ENCODE measurements around the gene FBRSL1. TPM values are rescaled to one million over a fixed set of nuclear protein-coding genes. Genes with fewer than 3 reads are reported as not detected.

FBRSL1 gene
- total RNA-seq, 1 experiment from 2014 or later, result 124 TPM

- ChIA-PET RAD21 (ENCODE audit: low non-redundant PET in 1 of 2, low total read pairs in 2 of 2, uncharacterized antibody in 2 of 2, unreplicated experiment in 2 of 2) (no interaction called here), CTCF (no interaction called here), POLR2A (no interaction called here)
- Histone ChIP-seq H3K27ac (ENCODE audit: low read depth, low read length) (no peak overlapping the region), H3K9me2 (ENCODE audit: insufficient read depth) (no peaks in the 10 kb centered on the region), H3K9ac (ENCODE audit: low read length) (no peak overlapping the region), H3K4me2 (ENCODE audit: low read length) (no peak overlapping the region), H2AFZ (ENCODE audit: low read depth, low read length, poor library complexity, severe bottlenecking) (no peak overlapping the region), H4K20me1 (ENCODE audit: insufficient read depth) (no peaks in the 10 kb centered on the region), H3K79me2 (ENCODE audit: insufficient read depth, low read length) (no peaks in the 10 kb centered on the region), H3K36me3 (ENCODE audit: control insufficient read depth in 1 of 2, insufficient read depth in 2 of 2, low read length in 2 of 2) (no peaks in the 10 kb centered on the region), H3K4me3 (replicated peaks in 1 of 2; ENCODE audit: low read depth in 1 of 2, low read length in 2 of 2) (no peak overlapping the region), H3K27me3 (ENCODE audit: insufficient read depth, low read length) (no peaks in the 10 kb centered on the region), H3K4me1 (ENCODE audit: control insufficient read depth in 1 of 2, insufficient read depth in 2 of 2, low read length in 2 of 2) (no peaks in the 10 kb centered on the region), H3K9me3 (ENCODE audit: control insufficient read depth in 1 of 2, insufficient read depth in 1 of 2, low read depth in 1 of 2, low read length in 2 of 2) (peaks cover 6 to 13% of the 10 kb centered on the region in 2 experiments; a peak in 2 of 4 replicates)
- ATAC-seq, result no peak
- no peak for TF ChIP-seq POLR2AphosphoS5 (IDR thresholded peaks at IDR 0.05; ENCODE audit: low read depth, low read length)
- no peak for TF ChIP-seq EZH2 (IDR thresholded peaks at IDR 0.05)
- TF ChIP-seq POLR2A (IDR thresholded peaks at IDR 0.05; ENCODE audit: borderline replicate concordance, extremely low read depth, insufficient read depth, insufficient read length), result no peak
- TF ChIP-seq YY1 (IDR thresholded peaks at IDR 0.05; ENCODE audit: extremely low read depth, insufficient replicate concordance, low read depth, low read length), result no peak
- TF ChIP-seq JUND (IDR thresholded peaks at IDR 0.05), result no peak
- TF ChIP-seq ELF1 (IDR thresholded peaks at IDR 0.05; ENCODE audit: borderline replicate concordance, low read depth), result no peak
- TF ChIP-seq EZH2phosphoT487 (IDR thresholded peaks at IDR 0.05; ENCODE audit: borderline replicate concordance), result no peak
- TF ChIP-seq ZNF274 (IDR thresholded peaks at IDR 0.05; ENCODE audit: low read depth, low read length), result no peak
- no peak for TF ChIP-seq RAD21 (IDR thresholded peaks at IDR 0.05; ENCODE audit: low read depth)
- no peak for TF ChIP-seq SIN3A (IDR thresholded peaks at IDR 0.05; ENCODE audit: low read depth)
- no peak for TF ChIP-seq ZFX (IDR thresholded peaks at IDR 0.05)
- TF ChIP-seq FOSL1 (IDR thresholded peaks at IDR 0.05; ENCODE audit: low read depth), result no peak
- TF ChIP-seq TCF7L2 (IDR thresholded peaks at IDR 0.05; ENCODE audit: borderline replicate concordance, extremely low read depth, insufficient read depth, insufficient read length), result no peak
- TF ChIP-seq SRF (IDR thresholded peaks at IDR 0.05; ENCODE audit: low read depth), result no peak
- TF ChIP-seq, protein P1, sequence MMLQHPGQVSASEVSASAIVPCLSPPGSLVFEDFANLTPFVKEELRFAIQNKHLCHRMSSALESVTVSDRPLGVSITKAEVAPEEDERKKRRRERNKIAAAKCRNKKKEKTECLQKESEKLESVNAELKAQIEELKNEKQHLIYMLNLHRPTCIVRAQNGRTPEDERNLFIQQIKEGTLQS (IDR thresholded peaks at IDR 0.05), result no peak
- TF ChIP-seq EGR1 (IDR thresholded peaks at IDR 0.05; ENCODE audit: low read depth), result no peak
- TF ChIP-seq, protein P2, sequence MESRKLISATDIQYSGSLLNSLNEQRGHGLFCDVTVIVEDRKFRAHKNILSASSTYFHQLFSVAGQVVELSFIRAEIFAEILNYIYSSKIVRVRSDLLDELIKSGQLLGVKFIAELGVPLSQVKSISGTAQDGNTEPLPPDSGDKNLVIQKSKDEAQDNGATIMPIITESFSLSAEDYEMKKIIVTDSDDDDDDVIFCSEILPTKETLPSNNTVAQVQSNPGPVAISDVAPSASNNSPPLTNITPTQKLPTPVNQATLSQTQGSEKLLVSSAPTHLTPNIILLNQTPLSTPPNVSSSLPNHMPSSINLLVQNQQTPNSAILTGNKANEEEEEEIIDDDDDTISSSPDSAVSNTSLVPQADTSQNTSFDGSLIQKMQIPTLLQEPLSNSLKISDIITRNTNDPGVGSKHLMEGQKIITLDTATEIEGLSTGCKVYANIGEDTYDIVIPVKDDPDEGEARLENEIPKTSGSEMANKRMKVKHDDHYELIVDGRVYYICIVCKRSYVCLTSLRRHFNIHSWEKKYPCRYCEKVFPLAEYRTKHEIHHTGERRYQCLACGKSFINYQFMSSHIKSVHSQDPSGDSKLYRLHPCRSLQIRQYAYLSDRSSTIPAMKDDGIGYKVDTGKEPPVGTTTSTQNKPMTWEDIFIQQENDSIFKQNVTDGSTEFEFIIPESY (IDR thresholded peaks at IDR 0.05; ENCODE audit: extremely low read depth, insufficient replicate concordance, low read length), result no peak
- TF ChIP-seq, protein P3, sequence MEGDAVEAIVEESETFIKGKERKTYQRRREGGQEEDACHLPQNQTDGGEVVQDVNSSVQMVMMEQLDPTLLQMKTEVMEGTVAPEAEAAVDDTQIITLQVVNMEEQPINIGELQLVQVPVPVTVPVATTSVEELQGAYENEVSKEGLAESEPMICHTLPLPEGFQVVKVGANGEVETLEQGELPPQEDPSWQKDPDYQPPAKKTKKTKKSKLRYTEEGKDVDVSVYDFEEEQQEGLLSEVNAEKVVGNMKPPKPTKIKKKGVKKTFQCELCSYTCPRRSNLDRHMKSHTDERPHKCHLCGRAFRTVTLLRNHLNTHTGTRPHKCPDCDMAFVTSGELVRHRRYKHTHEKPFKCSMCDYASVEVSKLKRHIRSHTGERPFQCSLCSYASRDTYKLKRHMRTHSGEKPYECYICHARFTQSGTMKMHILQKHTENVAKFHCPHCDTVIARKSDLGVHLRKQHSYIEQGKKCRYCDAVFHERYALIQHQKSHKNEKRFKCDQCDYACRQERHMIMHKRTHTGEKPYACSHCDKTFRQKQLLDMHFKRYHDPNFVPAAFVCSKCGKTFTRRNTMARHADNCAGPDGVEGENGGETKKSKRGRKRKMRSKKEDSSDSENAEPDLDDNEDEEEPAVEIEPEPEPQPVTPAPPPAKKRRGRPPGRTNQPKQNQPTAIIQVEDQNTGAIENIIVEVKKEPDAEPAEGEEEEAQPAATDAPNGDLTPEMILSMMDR (IDR thresholded peaks at IDR 0.05 in 2 of 3, conservative IDR thresholded peaks at IDR 0.05 in 1 of 3; ENCODE audit: borderline replicate concordance in 1 of 3, insufficient read depth in 1 of 3, low read depth in 2 of 3, low read length in 2 of 3), result no peak
- TF ChIP-seq REST (IDR thresholded peaks at IDR 0.05; ENCODE audit: low read depth), result no peak
- BruUV-seq (replicated peaks), result no TSS peak
- intact Hi-C loops (cut with micrococcal nuclease), result no loop called here
- no peak for DNase-seq (ENCODE audit: low read depth, low spot score)
These were observed 48.1 kb downstream of the FBRSL1 start for GRCh38 chr12:132537836-132538662.
